Cardiac septum (tissue), 1 donor: ENCODE results near the gene ADAM20. TPM values are rescaled to one million over a fixed set of nuclear protein-coding genes. Genes with fewer than 3 reads are reported as not detected.
"Not testable (repeated sequence)": the region's sequence is repeated elsewhere in the genome, so short reads cannot be mapped to it uniquely, and the experiment has no call there.

Experiments used
- DNase-seq: peaks from one replicate; pipeline ENCODE4 v3.0.0-alpha.2; 2020; ENCODE audit warnings: low spot score
- intact Hi-C: fragments of 100-400 bp; cut with DNase I; formaldehyde crosslinking; loops from one replicate; pipeline ENCODE4 v1.14.0; 2022
- long read RNA-seq: library from polyadenylated mRNA; unstranded; transcript quantifications from one replicate; pipeline ENCODE4 v2.0.0, GENCODE V29; 2021
- total RNA-seq: library from RNA; stranded (reverse); fragmentation: NEBNext Ultra II Directional; extraction: Animal tissue kit (Norgen Biotek cat#: 25700); gene quantifications from one replicate; pipeline ENCODE4 v1.2.1, GENCODE V29; 2021
- donor health status: DM: no; HTN: no; CAD: no.

The ADAM20 gene
- total RNA-seq, result 0.78 TPM
- long read RNA-seq, result 0 reads

- DNase-seq, result no peak
- intact Hi-C loops, result no loop called here
Measured at GRCh38 chr14:70534904-70535303, at the start of gene ADAM20. TSS of gene ADAM20 (minus strand) at chr14:70535004. CDS start at chr14:70524757, 10,247 bp downstream.

- intact Hi-C loops, result no loop called here
- no peak for DNase-seq
Measured at GRCh38 chr14:70576891-70577290, 42.1 kb upstream of the ADAM20 start.

GRCh38 chr14:70573050-70573449, 38.2 kb upstream of the ADAM20 start:
- DNase-seq, result no peak
- intact Hi-C loops, result no loop called here

- intact Hi-C loops, result no loop called here
- no peak for DNase-seq
Measured at GRCh38 chr14:70571139-70571538, 36.3 kb upstream of the ADAM20 start.

- intact Hi-C loops, result no loop called here
Measured at GRCh38 chr14:70567791-70568190, 33.0 kb upstream of the ADAM20 start.

GRCh38 chr14:70563869-70564268, 29.1 kb upstream of the ADAM20 start:
- intact Hi-C loops, result no loop called here
- DNase-seq, result no peak

More at GRCh38 chr14:70567791-70568190, 33.0 kb upstream of the ADAM20 start:
- no peak for DNase-seq

- no peak for DNase-seq
- intact Hi-C loops, result no loop called here
Measured at GRCh38 chr14:70563417-70563816, 28.6 kb upstream of the ADAM20 start.

GRCh38 chr14:70558356-70558755, 23.6 kb upstream of the ADAM20 start:
- intact Hi-C loops, result no loop called here
- DNase-seq, result no peak

- no peak for DNase-seq
- intact Hi-C loops, result no loop called here
Measured at GRCh38 chr14:70555890-70556289, 21.1 kb upstream of the ADAM20 start.

GRCh38 chr14:70538087-70538486, 3.3 kb upstream of the ADAM20 start:
- DNase-seq, result no peak
- intact Hi-C loops, result no loop called here

- intact Hi-C loops, result no loop called here
- DNase-seq, result no peak
Measured at GRCh38 chr14:70536830-70537229, 2.0 kb upstream of the ADAM20 start.

- DNase-seq, result no peak
- intact Hi-C loops, result no loop called here
Measured at GRCh38 chr14:70530417-70530816, 4.4 kb downstream of the ADAM20 start.

- intact Hi-C loops, result no loop called here
- no peak for DNase-seq
Measured at GRCh38 chr14:70527501-70528105, 7.2 kb downstream of the ADAM20 start.

- intact Hi-C loops, result no loop called here
- no peak for DNase-seq
Measured at GRCh38 chr14:70525691-70526090, 9.1 kb downstream of the ADAM20 start.

GRCh38 chr14:70515811-70516210, 19.0 kb downstream of the ADAM20 start:
- no peak for DNase-seq
- intact Hi-C loops, result no loop called here

GRCh38 chr14:70514168-70515069, 20.4 kb downstream of the ADAM20 start:
- no peak for DNase-seq
- intact Hi-C loops, result no loop called here

- no peak for DNase-seq
- intact Hi-C loops, result no loop called here
Measured at GRCh38 chr14:70498191-70498590, 36.6 kb downstream of the ADAM20 start.

GRCh38 chr14:70489579-70490200, 45.1 kb downstream of the ADAM20 start:
- intact Hi-C loops, result no loop called here
- DNase-seq, result no peak

- intact Hi-C loops, DNase-seq: not testable (repeated sequence)
Measured at GRCh38 chr14:70477356-70478105, 57.3 kb downstream of the ADAM20 start.

- intact Hi-C loops, result not testable (repeated sequence)
Measured at GRCh38 chr14:70475459-70475858, 59.3 kb downstream of the ADAM20 start.

More at GRCh38 chr14:70475459-70475858, 59.3 kb downstream of the ADAM20 start:
- not testable (repeated sequence) for DNase-seq
